ENCODE measurements around the gene TNPO3. TPM values are rescaled to one million over a fixed set of nuclear protein-coding genes. Genes with fewer than 3 reads are reported as not detected.
"Not testable (repeated sequence)": the region's sequence is repeated elsewhere in the genome, so short reads cannot be mapped to it uniquely, and the experiment has no call there.

Gene TNPO3
- total and polyA plus RNA-seq, 7 donors, result 22.6 to 62.1 (median 37.0) TPM

GRCh38 chr7:129053938-129054437, 923 bp downstream of the TNPO3 start:
- no peak for TF ChIP-seq CTCF (IDR thresholded peaks at IDR 0.05)
- 0% methylated on average over 10 of the region's 10 CpGs for WGBS, 3 donors
- no peak for DNase-seq
- H3K4me3 ChIP-seq, result peak overlapping the region; percentile 99
- no peaks in the 10 kb centered on the region for H3K9me3 ChIP-seq
- H3K36me3 ChIP-seq (ENCODE audit: insufficient read depth in 1 of 2, low read depth in 1 of 2), result peaks cover 0 to 7% of the 10 kb centered on the region in 2 donors
- ATAC-seq, result peak in 1 of 4 donors; percentile 1
- H3K27ac ChIP-seq, result peak overlapping the region; percentile 99
- H3K27me3 ChIP-seq (ENCODE audit: insufficient read depth in 3 of 3, low read length in 2 of 3), result no peaks in the 10 kb centered on the region
- H3K4me1 ChIP-seq, result peaks cover 17% of the 10 kb centered on the region
- intact Hi-C loops (cut with DNase I), result no loop called here

GRCh38 chr7:129052441-129052840, 2.5 kb downstream of the TNPO3 start:
- peaks cover 0 to 15% of the 10 kb centered on the region in 2 donors for H3K36me3 ChIP-seq (ENCODE audit: insufficient read depth in 1 of 2, low read depth in 1 of 2)
- ATAC-seq (no peak), DNase-seq (no peak)
- WGBS, 3 donors, result 86 to 90% (median 90%) methylated on average over 1 of the region's 1 CpG
- H3K9me3 ChIP-seq, result no peaks in the 10 kb centered on the region
- H3K4me1 ChIP-seq, result peaks cover 18% of the 10 kb centered on the region
- H3K27ac ChIP-seq, result no peak overlapping the region
- H3K4me3 ChIP-seq, result peak overlapping the region; percentile 99
- TF ChIP-seq CTCF (IDR thresholded peaks at IDR 0.05), result no peak
- no peaks in the 10 kb centered on the region for H3K27me3 ChIP-seq (ENCODE audit: insufficient read depth in 3 of 3, low read length in 2 of 3)
- intact Hi-C loops (cut with DNase I), result no loop called here

- H3K27ac ChIP-seq; H3K4me3 ChIP-seq; H3K27me3 ChIP-seq (ENCODE audit: insufficient read depth in 3 of 3, low read length in 2 of 3); intact Hi-C loops (cut with DNase I); H3K9me3 ChIP-seq; ATAC-seq; DNase-seq: not testable (repeated sequence)
- Histone ChIP-seq H3K4me1 (peaks cover 25% of the 10 kb centered on the region), H3K36me3 (ENCODE audit: insufficient read depth in 1 of 2, low read depth in 1 of 2) (peaks cover 0 to 15% of the 10 kb centered on the region in 2 donors)
- 97 to 99% (median 98%) methylated on average over 7 of the region's 7 CpGs for WGBS, 3 donors
These were observed 3.5 kb downstream of the TNPO3 start for GRCh38 chr7:129051459-129051858.

GRCh38 chr7:129047761-129048160, 7.2 kb downstream of the TNPO3 start:
- DNase-seq (no peak), ATAC-seq (no peak)
- no peak for TF ChIP-seq CTCF (IDR thresholded peaks at IDR 0.05)
- H3K4me1 ChIP-seq, result peaks cover 21% of the 10 kb centered on the region
- intact Hi-C loops (cut with DNase I), result no loop called here
- no peak overlapping the region for H3K27ac ChIP-seq
- no peaks in the 10 kb centered on the region for H3K27me3 ChIP-seq (ENCODE audit: insufficient read depth in 3 of 3, low read length in 2 of 3)
- no peak overlapping the region for H3K4me3 ChIP-seq
- 92 to 99% (median 99%) methylated on average over 2 of the region's 2 CpGs for WGBS, 3 donors
- peaks cover 0 to 13% of the 10 kb centered on the region in 2 donors for H3K36me3 ChIP-seq (ENCODE audit: insufficient read depth in 1 of 2, low read depth in 1 of 2)
- H3K9me3 ChIP-seq, result no peaks in the 10 kb centered on the region

GRCh38 chr7:129045682-129046081, 9.2 kb downstream of the TNPO3 start:
- Histone ChIP-seq H3K27me3 (ENCODE audit: insufficient read depth in 3 of 3, low read length in 2 of 3) (no peaks in the 10 kb centered on the region), H3K4me3 (no peak overlapping the region), H3K36me3 (ENCODE audit: insufficient read depth in 1 of 2, low read depth in 1 of 2) (peaks cover 0 to 16% of the 10 kb centered on the region in 2 donors), H3K9me3 (no peaks in the 10 kb centered on the region), H3K4me1 (peaks cover 13% of the 10 kb centered on the region), H3K27ac (no peak overlapping the region)
- DNase-seq (no peak), ATAC-seq (peak in 1 of 4 donors; percentile 21)
- intact Hi-C loops (cut with DNase I), result no loop called here
- no peak for TF ChIP-seq CTCF (IDR thresholded peaks at IDR 0.05)
- 66 to 90% (median 68%) methylated on average over 4 of the region's 4 CpGs for WGBS, 3 donors
